GM18502 (cell line): ENCODE results near the gene CH25H.
"Not testable (repeated sequence)": the region's sequence is repeated elsewhere in the genome, so short reads cannot be mapped to it uniquely, and the experiment has no call there.

Experiments
- ATAC-seq: cut with Tn5 transposase; IDR thresholded peaks from one replicate; pipeline ENCODE4 v1.9.1; 2021; ENCODE audit warnings: mild to moderate bottlenecking; ENCODE audit not compliant: unreplicated experiment, poor library complexity

CH25H gene

GRCh38 chr10:89207181-89207800 is at the start of gene CH25H:
CH25H (minus strand) TSS chr10:89207317; CDS start chr10:89207292, 25 bp downstream.
- ATAC-seq = peak; percentile 50

DNA sequence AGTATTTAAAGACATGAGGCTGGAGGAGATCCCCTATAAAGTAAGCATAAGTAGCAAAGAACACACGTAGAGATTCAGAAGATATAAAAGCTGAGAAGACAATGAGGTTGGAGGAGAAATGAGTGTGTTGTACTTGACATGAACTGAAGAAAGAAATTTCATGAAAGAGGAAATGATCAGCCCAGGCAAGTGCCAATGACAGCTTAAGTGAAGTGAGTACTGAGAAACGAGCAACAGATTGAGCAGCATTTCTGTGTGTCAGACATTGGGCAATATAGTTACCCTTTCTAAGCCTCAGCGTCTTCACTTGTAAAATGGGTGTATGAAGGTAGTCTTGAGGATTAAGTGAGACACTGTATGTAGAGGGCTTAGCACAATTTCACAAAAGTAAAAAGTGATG is 49.2 kb upstream of the CH25H start:
- ATAC-seq = no peak

GRCh38 chr10:89255793-89256192 is 48.7 kb upstream of the CH25H start:
- ATAC-seq = no peak

DNA sequence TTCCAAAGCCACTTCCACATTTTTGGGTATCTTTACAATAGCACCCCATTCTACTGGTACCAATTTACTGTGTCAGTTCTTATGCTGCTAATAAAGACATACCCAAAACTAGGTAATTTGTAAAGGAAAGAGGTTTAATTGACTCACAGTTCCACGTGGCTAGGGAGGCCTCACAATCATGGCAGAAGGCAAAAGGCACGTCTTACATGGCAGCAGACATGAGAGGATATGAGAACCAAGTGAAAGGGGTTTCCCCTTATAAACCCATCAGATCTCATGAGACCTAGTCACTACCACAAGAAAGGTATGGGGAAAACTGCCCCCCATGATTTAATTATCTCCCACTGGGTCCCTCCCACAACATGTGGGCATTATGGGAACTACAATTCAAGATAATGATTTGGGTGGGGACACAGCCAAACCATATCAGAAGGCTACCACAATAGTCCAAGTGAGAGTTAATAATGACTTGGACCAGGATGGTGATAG is 48.0 kb upstream of the CH25H start:
- ATAC-seq = not testable (repeated sequence)

DNA sequence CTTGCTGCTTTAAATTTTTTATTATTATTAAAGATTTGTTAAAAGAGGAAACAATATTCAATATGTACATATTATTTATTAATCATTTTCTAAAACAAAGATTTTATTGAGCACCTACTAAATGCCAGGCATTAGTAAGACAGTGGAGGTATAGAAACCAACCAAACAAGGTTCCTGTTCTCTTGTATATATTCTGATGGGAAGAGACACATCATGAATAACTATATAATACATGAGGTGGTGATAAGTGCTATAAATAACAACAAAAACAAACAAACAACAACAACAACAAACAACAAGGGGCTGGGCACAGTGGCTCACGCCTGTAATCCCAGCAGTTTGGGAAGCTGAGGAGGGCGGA is 45.1 kb upstream of the CH25H start:
- ATAC-seq = no peak

DNA sequence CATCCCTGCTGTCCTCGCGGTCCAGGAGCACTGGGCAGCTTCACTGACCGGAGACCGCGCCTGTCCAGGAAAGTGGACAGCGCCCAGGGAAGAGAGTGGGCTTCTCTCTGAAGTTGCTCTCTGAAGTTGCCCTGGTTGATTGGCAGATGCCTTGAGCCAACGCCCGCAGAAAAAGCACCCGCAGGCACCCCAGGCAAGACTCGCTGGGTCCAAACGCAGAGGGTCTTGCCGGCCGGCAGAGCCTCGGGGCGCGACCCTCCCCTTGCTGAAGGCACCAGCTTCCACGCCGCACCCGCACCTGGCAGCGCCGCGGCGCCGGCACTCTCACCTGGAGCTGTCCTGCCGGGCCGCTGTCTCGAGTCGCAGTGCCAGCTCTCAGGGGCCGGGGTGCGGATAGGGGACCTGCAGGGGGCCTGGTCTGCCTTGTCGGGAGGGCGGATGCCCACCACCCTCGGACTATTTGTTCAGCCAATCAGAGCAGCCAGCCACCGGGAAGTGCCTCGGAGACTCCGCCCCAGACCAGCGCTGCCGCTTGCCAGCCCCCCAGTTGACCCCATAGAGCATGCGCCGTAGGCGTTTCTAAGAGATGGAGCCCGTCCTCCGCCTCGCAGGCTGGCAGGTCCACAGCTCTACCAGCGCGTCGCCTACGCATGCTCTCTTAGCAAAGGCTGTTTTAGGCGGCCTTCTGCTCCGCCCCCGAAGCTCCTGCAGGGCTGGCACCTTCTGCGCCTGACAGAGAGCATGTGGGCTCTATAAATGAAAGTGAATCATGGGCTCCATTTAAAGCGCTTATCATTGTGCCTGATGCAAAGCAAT is 44.5 kb upstream of the CH25H start, which contains the start of gene LIPA:
TSS of gene LIPA (minus strand) at position 367 of the 816 bp plus-strand sequence. CDS start 4,127 bp downstream, outside the sequence.
- peak; percentile 95 for ATAC-seq

DNA sequence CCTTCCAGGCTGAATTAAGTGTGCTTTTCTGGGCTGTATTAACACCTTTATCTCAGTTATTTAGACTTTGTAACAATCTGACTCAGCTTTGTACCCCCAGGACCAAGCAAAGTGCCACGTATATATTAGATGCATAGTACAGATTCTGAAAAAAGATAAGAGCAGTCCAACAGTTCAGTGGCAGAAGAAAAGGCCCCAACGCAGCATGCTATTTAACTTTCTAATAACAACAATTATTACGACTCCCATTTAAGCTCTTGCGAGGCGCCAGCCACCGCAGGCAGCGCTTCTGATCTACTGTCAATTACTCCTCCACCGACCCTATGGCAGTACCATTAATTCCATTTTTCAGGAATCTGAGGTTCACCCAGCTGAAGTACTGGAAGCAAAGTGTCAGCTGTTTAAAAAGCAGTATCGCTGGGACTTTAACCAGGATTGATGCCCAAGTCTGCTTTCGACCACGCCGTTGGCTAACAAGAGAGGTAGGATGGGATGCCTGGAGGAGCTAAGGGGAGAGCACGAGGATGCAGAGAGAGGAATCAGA is 43.8 kb upstream of the CH25H start:
- ATAC-seq = peak; percentile 1

DNA sequence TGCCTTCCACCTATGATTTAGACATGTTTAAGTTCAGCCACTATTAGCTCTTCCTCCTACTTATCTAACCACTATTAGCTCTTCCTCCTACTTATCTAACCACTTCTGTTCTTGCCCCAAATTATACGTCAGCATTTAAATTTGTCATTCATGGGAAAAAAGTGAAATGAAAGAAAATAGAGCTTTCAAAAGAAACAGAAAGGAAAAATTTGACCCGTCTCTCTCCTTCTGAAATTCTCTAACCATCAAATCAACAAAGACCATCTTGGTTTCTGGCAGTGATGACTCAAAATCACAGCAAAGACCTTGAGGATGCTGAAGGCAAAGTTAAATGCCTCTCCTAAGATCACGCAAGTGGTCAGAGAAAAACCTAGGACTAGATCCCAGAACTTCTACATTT is 41.9 kb upstream of the CH25H start:
- no peak for ATAC-seq

DNA sequence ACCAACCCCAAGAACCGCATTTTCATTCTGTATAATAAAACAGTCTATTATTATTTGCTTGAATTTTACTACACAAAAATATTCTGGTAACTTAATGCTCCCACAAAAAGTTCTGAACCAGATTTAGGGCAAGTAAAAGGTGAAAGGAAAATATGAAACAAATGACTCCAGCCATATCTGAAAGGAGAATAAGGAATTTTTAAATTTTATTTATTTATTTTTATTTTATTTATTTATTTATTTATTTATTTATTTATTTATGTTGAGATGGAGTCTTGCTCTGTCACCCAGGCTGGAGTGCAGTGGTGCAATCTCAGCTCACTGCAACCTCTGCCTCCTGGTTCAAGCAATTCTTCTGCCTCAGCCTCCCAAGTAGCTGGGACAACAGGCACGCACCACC is 40.5 kb upstream of the CH25H start:
- ATAC-seq = not testable (repeated sequence)

DNA sequence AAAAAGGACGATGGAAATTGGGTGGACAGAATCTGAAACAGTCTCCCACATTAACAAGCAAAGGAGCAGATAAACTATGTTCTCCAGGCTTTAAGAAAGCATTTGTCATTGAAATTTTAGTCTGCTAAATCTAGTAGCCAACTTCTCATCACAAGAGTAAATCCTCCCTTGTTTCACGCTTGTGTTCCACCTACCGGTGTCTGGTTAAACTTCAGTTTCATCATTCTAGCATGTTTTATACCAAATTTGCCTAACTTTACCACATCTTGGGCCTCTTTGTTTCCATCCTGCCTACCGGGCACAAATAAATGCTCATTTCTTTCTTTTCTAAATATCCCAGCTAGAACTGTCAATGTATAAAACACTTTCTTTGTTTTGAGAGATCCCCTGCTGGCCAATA is 38.7 kb upstream of the CH25H start:
- no peak for ATAC-seq

- no peak for ATAC-seq
These were observed 35.9 kb upstream of the CH25H start for GRCh38 chr10:89242840-89243568.

- ATAC-seq = no peak
These were observed 35.2 kb upstream of the CH25H start for GRCh38 chr10:89242345-89242684.

DNA sequence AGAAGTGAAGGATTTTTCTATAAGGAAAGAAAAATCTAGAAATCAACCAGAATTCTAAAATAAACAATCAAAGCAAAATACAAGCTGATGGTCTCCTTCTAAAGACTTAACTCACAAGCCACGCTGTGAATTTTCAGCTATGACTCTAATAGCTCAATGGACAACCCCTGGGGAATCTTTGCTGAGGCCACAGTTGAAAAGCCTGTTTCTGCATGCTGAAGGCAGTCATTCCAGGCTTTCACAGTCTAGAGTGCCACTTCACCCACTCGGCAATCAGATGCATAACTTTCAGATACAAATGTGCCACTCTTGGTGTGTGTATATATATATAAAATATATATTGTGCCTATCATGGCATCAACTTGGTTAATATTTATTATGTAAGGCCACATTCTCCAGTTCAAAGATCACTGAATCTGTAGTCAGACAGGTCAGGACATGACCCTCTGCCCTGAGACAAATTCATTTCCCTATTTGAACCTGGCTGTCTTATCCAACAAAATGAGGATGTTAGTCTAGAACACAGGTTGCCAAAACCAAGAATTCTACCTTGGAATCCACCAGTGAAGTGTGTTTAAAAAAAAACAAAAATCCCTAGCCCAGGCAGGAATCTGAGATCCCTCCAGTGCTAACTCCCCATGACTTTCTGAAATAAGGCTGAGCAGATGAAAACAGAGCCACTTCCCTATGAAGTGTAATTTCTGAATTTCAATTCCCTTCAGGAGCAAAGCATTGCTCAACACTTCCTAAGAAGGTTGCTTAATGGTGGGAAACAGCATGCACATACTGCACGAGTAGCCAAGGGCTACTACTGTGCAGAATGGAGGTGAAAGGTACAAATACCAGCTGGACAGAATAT is 34.6 kb upstream of the CH25H start:
- no peak for ATAC-seq

DNA sequence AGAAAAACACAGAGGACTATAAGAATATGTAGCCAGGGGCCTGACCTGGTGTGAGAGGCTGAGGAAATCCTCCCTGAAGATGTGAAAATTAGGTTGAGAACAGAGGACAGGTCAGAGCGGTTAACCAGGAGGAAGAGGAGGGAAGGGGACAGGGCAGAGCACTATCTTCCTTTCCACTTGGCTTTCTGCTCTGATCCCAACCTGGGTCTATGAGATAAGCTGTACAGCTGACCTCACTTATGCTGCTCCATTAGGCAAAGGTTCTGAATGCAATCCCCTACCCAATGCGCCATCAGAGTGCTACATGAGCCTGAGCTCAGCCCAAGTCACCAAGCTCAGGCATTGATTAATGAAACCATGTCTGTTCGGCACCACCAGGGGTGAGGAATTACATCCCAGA is 33.9 kb upstream of the CH25H start:
- ATAC-seq = no peak

DNA sequence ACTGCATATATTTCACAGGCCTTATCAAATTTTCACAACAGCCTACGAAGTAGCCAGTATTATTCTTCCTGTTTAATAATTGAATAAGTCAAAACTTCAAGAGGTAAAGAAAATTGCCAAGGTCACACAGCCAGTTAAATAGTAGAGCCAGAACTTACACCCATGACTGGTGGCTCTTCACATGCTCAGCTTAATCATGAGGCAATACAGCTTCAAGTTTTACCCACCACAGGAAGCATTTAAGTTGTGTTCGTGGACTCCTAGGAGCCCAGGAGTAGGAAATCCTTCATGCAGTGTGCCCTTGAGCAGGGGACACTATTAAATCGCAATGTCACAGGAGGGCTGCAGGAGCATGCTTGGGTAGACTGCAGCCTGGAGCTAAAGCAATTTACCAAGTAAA is 33.4 kb upstream of the CH25H start:
- no peak for ATAC-seq

DNA sequence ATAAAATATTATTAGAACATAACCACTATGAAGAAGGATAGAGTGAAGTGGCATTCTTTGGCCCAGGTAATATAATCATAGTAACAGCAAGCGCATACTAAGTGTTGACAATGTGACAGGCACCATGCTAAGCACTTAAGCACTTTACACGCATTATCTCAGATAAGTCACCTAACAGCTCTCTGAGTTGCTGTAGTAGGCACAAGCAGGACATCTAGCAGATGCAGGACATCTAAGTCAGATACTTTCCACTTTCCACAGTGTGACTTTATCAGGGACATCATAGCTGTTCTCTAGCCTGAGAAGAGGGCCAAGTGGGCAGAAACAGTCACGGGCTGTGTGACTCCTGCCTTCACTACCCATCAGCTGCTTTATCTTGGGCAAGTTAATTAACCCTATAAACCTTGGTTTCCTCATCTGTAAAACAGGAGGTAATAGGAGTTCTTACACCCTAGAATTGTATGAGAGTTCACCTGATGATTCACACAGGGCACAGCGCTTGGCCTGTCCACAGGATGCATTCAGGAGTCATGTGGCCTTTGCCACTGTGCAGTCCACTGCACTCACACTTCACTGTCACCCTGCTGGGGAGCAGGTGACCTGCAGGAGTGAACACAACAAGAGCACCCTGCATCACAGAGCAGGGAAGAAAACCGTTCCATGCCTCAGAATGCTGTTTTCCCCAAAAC is 32.0 kb upstream of the CH25H start:
- no peak for ATAC-seq

DNA sequence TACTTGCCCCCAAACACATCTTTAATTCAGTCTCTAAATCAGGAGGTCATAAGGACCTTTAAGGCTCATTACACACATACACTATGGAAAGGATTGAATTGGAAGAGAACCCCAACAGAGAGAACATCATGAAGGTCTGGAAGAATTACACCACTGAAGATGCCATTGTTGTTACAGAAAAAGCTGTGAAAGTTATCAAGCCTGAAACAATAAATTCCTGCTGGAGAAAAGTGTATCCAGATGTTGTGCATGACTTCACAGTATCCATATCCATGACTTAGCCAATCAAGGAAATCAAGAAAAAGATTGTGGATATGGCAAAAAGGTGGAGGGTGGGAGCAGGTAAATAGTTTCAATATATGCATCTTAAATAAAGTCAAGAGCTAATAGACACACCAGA is 30.7 kb upstream of the CH25H start:
- ATAC-seq = no peak

GRCh38 chr10:89236226-89236797 is 29.2 kb upstream of the CH25H start:
- no peak for ATAC-seq
